H4 (cell line): ENCODE data around the gene MAP4K4. TPM values are rescaled to one million over a fixed set of nuclear protein-coding genes. Genes with fewer than 3 reads are reported as not detected.
"Not testable (repeated sequence)": the region's sequence is repeated elsewhere in the genome, so short reads cannot be mapped to it uniquely, and the experiment has no call there.

ENCODE experiments used
- DNase-seq: peaks from one replicate; pipeline ENCODE4 v3.0.0-alpha.2; 2015; ENCODE audit warnings: low spot score
- total RNA-seq: library from RNA; depleted of rRNA; stranded (reverse); fragments of >200 nt; shearing (Covaris generic); gene quantifications from 2 replicates; pipeline ENCODE4 v1.2.3, GENCODE V29; 2014; rRNA removed

The MAP4K4 gene
- total RNA-seq, 1 experiment from 2014 or later = 26.4 TPM

DNA sequence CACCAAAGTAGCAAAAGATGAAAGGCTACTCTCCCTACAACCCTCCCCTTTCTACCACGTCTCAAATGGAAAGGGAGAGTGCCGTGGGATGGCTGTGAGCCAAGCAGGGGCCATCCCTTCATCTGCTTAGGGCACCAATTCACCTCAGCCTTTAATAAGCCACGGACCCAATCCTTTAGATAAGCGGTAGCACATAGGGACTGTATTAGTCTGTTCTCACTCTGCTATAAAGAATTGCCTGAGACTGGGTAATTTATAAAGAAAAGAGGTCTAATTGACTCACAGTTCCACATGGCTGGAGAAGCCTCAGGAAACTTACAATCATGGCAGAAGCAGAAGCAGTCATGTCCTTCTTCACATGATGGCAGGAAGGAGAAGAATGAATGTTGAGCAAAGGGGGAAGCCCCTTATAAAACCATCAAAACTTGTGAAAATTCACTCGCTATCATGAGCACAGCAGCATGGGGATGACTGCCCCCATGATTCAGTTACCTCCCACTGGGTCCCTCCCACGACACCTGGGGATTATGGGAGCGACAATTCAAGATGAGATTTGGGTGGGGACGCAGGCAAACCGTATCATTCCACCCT, 208.3 kb downstream of the MAP4K4 start:
- DNase-seq = no peak

DNA sequence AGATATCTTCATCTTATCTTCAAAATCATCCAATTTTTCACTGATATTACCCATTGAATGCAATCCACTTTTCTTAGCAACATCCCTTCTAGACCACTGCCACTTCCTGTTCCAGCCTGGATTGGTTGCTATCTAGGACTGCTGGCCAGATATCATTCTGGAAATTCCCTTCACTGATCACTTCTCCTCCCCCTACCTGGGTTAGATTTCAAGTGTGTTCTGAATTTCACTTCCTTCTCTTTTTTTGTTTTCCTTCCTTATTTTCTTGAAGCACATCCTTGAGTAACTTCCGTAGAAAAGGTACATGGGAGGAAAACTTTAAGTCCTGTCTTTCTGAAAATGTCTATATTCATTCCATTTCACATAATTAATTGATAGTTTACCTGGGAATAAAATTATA, 212.3 kb downstream of the MAP4K4 start:
- no peak for DNase-seq

- DNase-seq = no peak
These were observed 215.0 kb downstream of the MAP4K4 start for GRCh38 chr2:101912545-101912944.

GRCh38 chr2:101921319-101921952, 223.9 kb downstream of the MAP4K4 start:
- no peak for DNase-seq

DNA sequence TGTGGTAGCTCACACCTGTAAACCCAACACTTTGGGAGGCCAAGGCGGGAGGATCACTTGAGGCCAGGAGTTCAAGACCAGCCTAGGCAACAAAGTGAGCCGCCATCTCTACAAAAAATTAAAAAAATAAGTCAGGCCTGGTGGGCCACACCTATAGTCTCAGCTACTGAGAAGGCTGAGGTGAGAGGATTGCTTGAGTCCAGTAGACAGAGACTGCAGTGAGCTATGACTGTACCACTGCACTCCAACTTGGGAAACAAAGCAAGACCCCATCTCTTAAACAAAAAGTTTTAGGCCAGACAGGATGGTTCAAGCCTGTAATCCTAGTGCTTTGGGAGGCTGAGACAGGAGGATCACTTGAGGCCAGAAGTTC, 224.4 kb downstream of the MAP4K4 start:
- no peak for DNase-seq

GRCh38 chr2:101924311-101924710, 226.8 kb downstream of the MAP4K4 start:
- DNase-seq = not testable (repeated sequence)

DNA sequence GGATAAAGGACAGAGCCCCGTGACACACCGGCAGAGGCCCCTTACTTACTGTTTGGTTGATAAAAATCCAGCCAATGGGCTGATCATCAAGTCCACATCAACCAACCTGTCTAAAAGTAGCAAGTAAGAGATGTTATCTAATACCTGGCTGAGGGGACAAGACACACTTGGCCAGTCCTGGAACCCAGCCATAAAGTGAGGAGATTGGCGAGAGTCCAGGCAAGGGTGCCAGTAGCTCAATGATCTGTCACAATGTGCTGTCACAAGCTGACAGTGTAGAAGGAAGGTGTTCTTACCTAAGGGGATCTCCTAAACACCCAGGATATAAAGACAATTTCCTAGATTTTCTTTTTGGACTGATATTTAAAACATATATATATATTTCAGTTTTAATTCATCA, 232.5 kb downstream of the MAP4K4 start:
- no peak for DNase-seq

GRCh38 chr2:101930847-101931246, 233.3 kb downstream of the MAP4K4 start:
- DNase-seq = no peak

DNA sequence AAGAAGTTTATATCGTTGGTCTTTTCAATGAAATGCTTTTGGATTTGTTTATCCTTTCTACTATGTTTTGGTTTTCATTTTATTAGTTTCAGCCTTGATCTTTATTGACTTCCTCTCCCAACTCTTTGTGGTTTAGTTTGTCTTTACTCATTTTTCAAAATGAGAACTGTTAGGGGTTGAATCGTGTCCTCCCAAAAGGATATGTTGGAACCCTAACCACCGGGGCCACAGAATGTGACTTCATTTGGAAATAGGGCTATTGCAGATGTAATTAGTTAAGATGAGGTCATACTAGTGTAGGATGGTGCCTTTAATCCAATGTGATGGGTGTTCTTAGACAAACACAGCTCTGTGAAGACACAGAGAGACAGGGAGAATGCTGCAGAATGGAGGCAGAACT, 233.9 kb downstream of the MAP4K4 start:
- DNase-seq = no peak

DNA sequence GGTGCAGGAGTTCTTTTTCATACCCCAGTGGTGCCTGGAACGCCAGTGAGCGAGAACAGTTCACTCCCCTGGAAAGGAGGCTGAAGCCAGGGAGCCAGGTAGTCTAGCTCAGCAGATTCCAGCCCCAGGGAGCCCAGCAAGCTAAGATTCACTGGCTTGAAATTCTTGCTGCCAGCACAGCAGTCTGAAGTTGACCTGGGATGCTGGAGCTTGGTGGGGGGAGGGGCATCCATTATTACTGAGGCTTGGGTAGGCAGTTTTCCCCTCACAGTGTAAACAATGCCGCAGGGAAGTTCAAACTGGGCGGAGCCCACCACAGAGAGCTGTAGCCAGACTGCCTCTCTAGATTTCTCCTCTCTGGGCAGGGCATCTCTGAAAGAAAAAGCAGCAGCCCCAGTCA, 238.3 kb downstream of the MAP4K4 start:
- peak; percentile 29 for DNase-seq

DNA sequence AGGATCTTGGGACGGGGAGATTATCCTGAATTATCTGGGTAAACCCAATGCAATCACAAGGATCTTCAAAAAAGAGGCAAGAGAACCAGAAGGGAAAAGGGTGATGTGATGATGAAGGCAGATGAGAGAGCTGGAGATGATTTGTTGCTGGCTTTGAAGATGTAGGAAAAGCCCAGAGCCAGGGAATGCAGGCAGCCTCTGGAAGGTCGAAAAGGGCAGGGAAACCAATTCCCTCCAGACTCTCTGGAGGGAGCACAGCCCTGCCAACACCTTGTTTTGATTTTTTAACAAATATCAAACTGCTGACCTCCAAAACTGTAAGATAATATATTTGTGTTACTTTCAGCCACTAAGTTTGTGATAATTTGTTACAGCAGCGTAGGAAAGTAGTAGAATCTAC, 245.3 kb downstream of the MAP4K4 start:
- DNase-seq = no peak

Other genes starting within 250 kb of the MAP4K4 start
- 0.41 TPM in 1 of 2 replicates, not detected in the other for gene RFX8, start 222.6 kb upstream of the MAP4K4 start, total RNA-seq